PC-9 (cell line): ENCODE data around the gene ILDR1. TPM values are rescaled to one million over a fixed set of nuclear protein-coding genes. Genes with fewer than 3 reads are reported as not detected.

Experiments
- BruUV-seq: library from RNA; stranded (reverse); fragments of 400-500 nt; replicated peaks from 2 replicates; lab custom pipeline; 2021; lab: Mats Ljungman, UMichigan
- CTCF ChIA-PET: fragments of 300-600 bp; sonication (Branson Sonifier 250); formaldehyde crosslinking; loops from one replicate; lab custom pipeline; 2022; ENCODE audit warnings: antibody characterized with exemption; lab: Charles Lee
- POLR2A ChIA-PET: fragments of 300-600 bp; sonication (Branson Sonifier 250); formaldehyde crosslinking; loops from one replicate; lab custom pipeline; 2022; ENCODE audit warnings: antibody characterized with exemption; ENCODE audit not compliant: unreplicated experiment; lab: Charles Lee
- DNase-seq, 2 experiments: peaks; one replicate each; pipeline versions ENCODE4 v3.0.0 to v3.0.0-alpha.2; 2015 to 2022; ENCODE audit warnings: mixed read lengths in 1 of 2
- H2AFZ ChIP-seq: fragments of 200-600 bp; sonication (generic); 2 replicates; pipeline ENCODE4 v1.8.1; 2017; ENCODE audit warnings: antibody characterized with exemption
- H3F3A ChIP-seq: fragments of 200-600 bp; sonication (generic); 2 replicates; pipeline ENCODE4 v1.8.1; 2017; ENCODE audit warnings: antibody characterized with exemption, mild to moderate bottlenecking, low read depth; ENCODE audit not compliant: insufficient read depth
- H3K27ac ChIP-seq: fragments of 200-600 bp; sonication (generic); 2 replicates; pipeline ENCODE4 v1.6.1; 2016; ENCODE audit warnings: mixed run types
- H3K27me3 ChIP-seq: fragments of 200-600 bp; sonication (generic); 2 replicates; pipeline ENCODE4 v1.6.1; 2016; ENCODE audit warnings: low read depth, mixed run types; ENCODE audit not compliant: insufficient read depth
- H3K36me3 ChIP-seq: fragments of 200-600 bp; sonication (generic); 2 replicates; pipeline ENCODE4 v1.6.1; 2016; ENCODE audit warnings: low read depth, mixed run types
- H3K4me1 ChIP-seq: fragments of 200-600 bp; sonication (generic); replicated peaks from 2 replicates; pipeline ENCODE4 v1.6.1; 2016; ENCODE audit warnings: mixed run types; ENCODE audit not compliant: insufficient read depth
- H3K4me2 ChIP-seq: fragments of 200-600 bp; sonication (generic); 2 replicates; pipeline ENCODE4 v1.6.1; 2017; ENCODE audit warnings: mixed run types
- H3K4me3 ChIP-seq: fragments of 200-600 bp; sonication (generic); 2 replicates; pipeline ENCODE4 v1.6.1; 2016; ENCODE audit warnings: mixed run types
- H3K79me2 ChIP-seq: fragments of 200-600 bp; sonication (generic); 2 replicates; pipeline ENCODE4 v1.6.1; 2017; ENCODE audit warnings: low read depth, mixed run types
- H3K9me2 ChIP-seq: fragments of 200-600 bp; sonication (generic); 2 replicates; pipeline ENCODE4 v1.8.1; 2017; ENCODE audit warnings: mild to moderate bottlenecking; ENCODE audit not compliant: insufficient read depth
- H3K9me3 ChIP-seq: fragments of 200-600 bp; sonication (generic); 2 replicates; pipeline ENCODE4 v1.8.1; 2016; ENCODE audit warnings: low read depth; ENCODE audit not compliant: insufficient read depth
- H4K20me1 ChIP-seq: fragments of 200-600 bp; sonication (generic); 2 replicates; pipeline ENCODE4 v1.8.1; 2017; ENCODE audit not compliant: insufficient read depth
- CTCF ChIP-seq: fragments of 200-600 bp; sonication (generic); conservative IDR thresholded peaks from 2 replicates; pipeline ENCODE4 v1.6.1; 2017; ENCODE audit warnings: mixed run types, antibody characterized with exemption, mild to moderate bottlenecking, moderate library complexity
- EZH2 ChIP-seq: fragments of 200-600 bp; sonication (generic); IDR thresholded peaks from 2 replicates; pipeline ENCODE4 v1.8.0; 2017; ENCODE audit warnings: antibody characterized with exemption, low read depth
- intact Hi-C: fragments of 100-400 bp; cut with micrococcal nuclease; formaldehyde crosslinking; loops from one replicate; pipeline ENCODE4 v1.10.0; 2022; ENCODE audit not compliant: unreplicated experiment
- total RNA-seq: library from RNA; stranded (reverse); gene quantifications from 2 replicates; pipeline ENCODE4 v1.2.3, GENCODE V29; 2021

Gene ILDR1
- total RNA-seq, 1 experiment from 2014 or later, result 5.1 TPM

- H3K4me3 ChIP-seq, result no peak overlapping the region
- H3K79me2 ChIP-seq, result no peaks in the 10 kb centered on the region
- peak overlapping the region; percentile 60 for H3K27ac ChIP-seq
- POLR2A ChIA-PET, result interaction anchor here (0.7 kb wide), 1 partner anchor 27 kb away, joined by 4 read pairs; no protein-coding TSS in a partner anchor
- H3K9me2 ChIP-seq, result no peaks in the 10 kb centered on the region
- peak in 1 of 2 experiments; percentile 71 for DNase-seq
- no peaks in the 10 kb centered on the region for H3K36me3 ChIP-seq
- peak overlapping the region; percentile 18; the same call in 1 of the 2 replicates for H2AFZ ChIP-seq
- H4K20me1 ChIP-seq, result no peaks in the 10 kb centered on the region
- intact Hi-C loops, result no loop called here
- CTCF ChIA-PET, result no interaction called here
- H3F3A ChIP-seq, result no peaks in the 10 kb centered on the region; the same call in 1 of the 2 replicates
- H3K27me3 ChIP-seq, result no peaks in the 10 kb centered on the region
- peaks cover 18% of the 10 kb centered on the region for H3K4me1 ChIP-seq
- peaks cover 8% of the 10 kb centered on the region; the same call in 1 of the 2 replicates for H3K9me3 ChIP-seq
- H3K4me2 ChIP-seq, result peak overlapping the region; percentile 42
- no TSS peak for BruUV-seq
- TF ChIP-seq CTCF (no peak), EZH2 (no peak)
Observed at GRCh38 chr3:121979734-121980449, 42.2 kb downstream of the ILDR1 start.

- Histone ChIP-seq H2AFZ (0 out of 2 replicates have a peak overlapping the region, but pooled peaks have one; percentile 18), H3F3A (no peaks in the 10 kb centered on the region; the same call in 1 of the 2 replicates), H3K4me1 (peaks cover 18% of the 10 kb centered on the region), H3K4me3 (no peak overlapping the region), H3K79me2 (no peaks in the 10 kb centered on the region), H3K4me2 (peak overlapping the region; percentile 42; the same call in 1 of the 2 replicates), H3K27ac (peak overlapping the region; percentile 60; the same call in 1 of the 2 replicates), H4K20me1 (no peaks in the 10 kb centered on the region), H3K9me3 (peaks cover 8% of the 10 kb centered on the region; the same call in 1 of the 2 replicates), H3K9me2 (no peaks in the 10 kb centered on the region), H3K27me3 (no peaks in the 10 kb centered on the region), H3K36me3 (no peaks in the 10 kb centered on the region)
- ChIA-PET POLR2A (no interaction called here), CTCF (no interaction called here)
- intact Hi-C loops, result no loop called here
- TF ChIP-seq CTCF (no peak), EZH2 (no peak)
- no peak for DNase-seq
- no TSS peak for BruUV-seq
Observed at GRCh38 chr3:121979246-121979645, 42.8 kb downstream of the ILDR1 start.

GRCh38 chr3:121976727-121977126 is 45.3 kb downstream of the ILDR1 start:
- no peaks in the 10 kb centered on the region; the same call in 1 of the 2 replicates for H3F3A ChIP-seq
- H3K4me2 ChIP-seq, result no peak overlapping the region
- H3K27ac ChIP-seq, result no peak overlapping the region
- no peaks in the 10 kb centered on the region for H3K36me3 ChIP-seq
- no peak overlapping the region for H2AFZ ChIP-seq
- no peaks in the 10 kb centered on the region for H3K27me3 ChIP-seq
- TF ChIP-seq EZH2, result no peak
- no peak for TF ChIP-seq CTCF
- H3K4me1 ChIP-seq, result peaks cover 18% of the 10 kb centered on the region
- H3K4me3 ChIP-seq, result no peak overlapping the region
- no peaks in the 10 kb centered on the region for H3K79me2 ChIP-seq
- POLR2A ChIA-PET, result interaction anchor here (0.7 kb wide), 1 partner anchor 643 kb away, joined by 3 read pairs; no protein-coding TSS in a partner anchor
- DNase-seq, result no peak
- CTCF ChIA-PET, result no interaction called here
- no peaks in the 10 kb centered on the region; the same call in 1 of the 2 replicates for H3K9me3 ChIP-seq
- intact Hi-C loops, result no loop called here
- no TSS peak for BruUV-seq
- no peaks in the 10 kb centered on the region for H3K9me2 ChIP-seq
- H4K20me1 ChIP-seq, result no peaks in the 10 kb centered on the region
